Testis (tissue), 2 donors: Measurements from ENCODE around the gene SCGB3A2.

ENCODE experiments used
- POLR2A ChIP-seq: fragments of 450-650 bp; IDR thresholded peaks from one replicate; pipeline ENCODE4 v1.6.1; 2017; ENCODE audit warnings: antibody characterized with exemption, mild to moderate bottlenecking, moderate library complexity
- TF ChIP-seq, protein P1 (sequence below), 3 experiments: fragments of 450-650 bp in 2 of 3; fragments of 200-600 bp in 1 of 3; sonication (generic) in 1 of 3; IDR thresholded peaks; one replicate each; pipeline ENCODE4 v1.5.1; 2016 to 2019; ENCODE audit warnings: antibody characterized with exemption in 3 of 3, mild to moderate bottlenecking in 2 of 3, moderate library complexity in 1 of 3

DNA sequence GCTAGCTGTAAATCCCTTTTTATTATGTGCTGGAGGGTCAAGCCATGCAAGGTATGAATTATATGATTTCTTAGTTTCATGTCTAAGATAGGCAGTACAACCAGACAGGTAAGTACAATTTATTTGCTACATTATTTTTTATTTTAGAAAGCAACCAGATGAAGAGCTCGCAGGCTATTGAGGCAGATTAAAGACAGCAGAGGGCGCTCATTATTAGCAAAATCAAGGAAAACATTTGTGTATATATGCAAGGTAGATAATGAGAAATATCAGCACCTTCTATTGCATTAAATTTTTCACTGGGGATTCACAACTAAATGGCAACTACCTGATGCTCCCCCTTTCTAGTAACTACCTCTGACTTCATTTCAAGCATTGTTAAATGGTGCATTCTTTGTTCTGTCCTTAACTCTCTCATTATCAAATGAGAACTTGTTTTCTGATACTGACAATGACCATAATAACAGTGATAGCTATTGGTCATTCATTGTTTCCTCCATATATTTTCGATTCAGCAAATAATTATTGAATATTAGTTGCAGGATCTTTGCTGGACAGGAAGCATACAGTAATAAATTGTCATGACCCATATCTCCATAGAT, 8.6 kb downstream of the SCGB3A2 start:
- TF ChIP-seq, protein P1, sequence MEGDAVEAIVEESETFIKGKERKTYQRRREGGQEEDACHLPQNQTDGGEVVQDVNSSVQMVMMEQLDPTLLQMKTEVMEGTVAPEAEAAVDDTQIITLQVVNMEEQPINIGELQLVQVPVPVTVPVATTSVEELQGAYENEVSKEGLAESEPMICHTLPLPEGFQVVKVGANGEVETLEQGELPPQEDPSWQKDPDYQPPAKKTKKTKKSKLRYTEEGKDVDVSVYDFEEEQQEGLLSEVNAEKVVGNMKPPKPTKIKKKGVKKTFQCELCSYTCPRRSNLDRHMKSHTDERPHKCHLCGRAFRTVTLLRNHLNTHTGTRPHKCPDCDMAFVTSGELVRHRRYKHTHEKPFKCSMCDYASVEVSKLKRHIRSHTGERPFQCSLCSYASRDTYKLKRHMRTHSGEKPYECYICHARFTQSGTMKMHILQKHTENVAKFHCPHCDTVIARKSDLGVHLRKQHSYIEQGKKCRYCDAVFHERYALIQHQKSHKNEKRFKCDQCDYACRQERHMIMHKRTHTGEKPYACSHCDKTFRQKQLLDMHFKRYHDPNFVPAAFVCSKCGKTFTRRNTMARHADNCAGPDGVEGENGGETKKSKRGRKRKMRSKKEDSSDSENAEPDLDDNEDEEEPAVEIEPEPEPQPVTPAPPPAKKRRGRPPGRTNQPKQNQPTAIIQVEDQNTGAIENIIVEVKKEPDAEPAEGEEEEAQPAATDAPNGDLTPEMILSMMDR (IDR thresholded peaks at IDR 0.05) = peak; percentile 8 to 42 (median 16)
- no peak for TF ChIP-seq POLR2A
